Common myeloid progenitor, CD34-positive (primary cell): Measurements from ENCODE around the gene MARS1.

Source experiments
- CTCF ChIA-PET: fragments of 350-600 bp; sonication (Branson Sonifier 250); formaldehyde crosslinking; loops from one replicate; lab custom pipeline; 2021; ENCODE audit warnings: antibody characterized with exemption; lab: Charles Lee
- POLR2A ChIA-PET: fragments of 350-600 bp; sonication (Branson Sonifier 250); formaldehyde crosslinking; loops from one replicate; lab custom pipeline; 2021; ENCODE audit warnings: antibody characterized with exemption; lab: Charles Lee
- DNase-seq, 3 donors: peaks; one replicate each; pipeline versions ENCODE4 v3.0.0 to v3.0.0-alpha.2; 2013
- H3K27ac ChIP-seq, 2 experiments: 1 replicate in 1 of 2; 2 replicates in 1 of 2; pipeline ENCODE4 v1.7.0; 2013; ENCODE audit warnings: inconsistent platforms in 2 of 2, low read length in 2 of 2, mild to moderate bottlenecking in 2 of 2, low read depth in 1 of 2, moderate library complexity in 1 of 2; ENCODE audit not compliant: severe bottlenecking in 2 of 2, insufficient read depth in 1 of 2, poor library complexity in 1 of 2
- H3K27me3 ChIP-seq, 5 experiments: replicated peaks in 2 of 5; 1 replicate in 3 of 5; 2 replicates in 2 of 5; pipeline versions ENCODE4 v1.6.1 to v1.7.0; 2013; ENCODE audit warnings: low read length in 4 of 5, mild to moderate bottlenecking in 2 of 5, moderate library complexity in 2 of 5, inconsistent platforms in 1 of 5; ENCODE audit not compliant: insufficient read depth in 5 of 5, control insufficient read depth in 4 of 5
- H3K36me3 ChIP-seq, 4 experiments: 1 replicate in 2 of 4; 2 replicates in 2 of 4; pipeline versions ENCODE4 v1.6.1 to v1.7.0; 2013; ENCODE audit warnings: low read length in 3 of 4, control low read depth in 1 of 4, mild to moderate bottlenecking in 1 of 4; ENCODE audit not compliant: control insufficient read depth in 4 of 4, insufficient read depth in 4 of 4
- H3K4me1 ChIP-seq, 4 experiments: 1 replicate in 3 of 4; 2 replicates in 1 of 4; pipeline versions ENCODE4 v1.6.1 to v1.7.1; 2013; ENCODE audit warnings: low read length in 3 of 4, mild to moderate bottlenecking in 3 of 4, control low read depth in 1 of 4, inconsistent platforms in 1 of 4, moderate library complexity in 1 of 4; ENCODE audit not compliant: control insufficient read depth in 4 of 4, insufficient read depth in 4 of 4; ENCODE audit errors: control extremely low read depth in 1 of 4
- H3K4me3 ChIP-seq, 7 experiments: 1 replicate in 4 of 7; 2 replicates in 3 of 7; pipeline versions ENCODE4 v1.5.1 to v1.7.0; 2013; ENCODE audit warnings: mild to moderate bottlenecking in 7 of 7, low read length in 6 of 7, moderate library complexity in 6 of 7, inconsistent platforms in 2 of 7, low read depth in 2 of 7, control low read depth in 1 of 7; ENCODE audit not compliant: insufficient read depth in 4 of 7, control insufficient read depth in 1 of 7; ENCODE audit errors: extremely low read depth in 1 of 7
- H3K9me3 ChIP-seq, 5 experiments: 1 replicate in 4 of 5; 2 replicates in 1 of 5; pipeline versions ENCODE4 v1.6.1 to v1.7.1; 2013; ENCODE audit warnings: low read length in 4 of 5, mild to moderate bottlenecking in 2 of 5, inconsistent platforms in 1 of 5, low read depth in 1 of 5, moderate library complexity in 1 of 5; ENCODE audit not compliant: control insufficient read depth in 4 of 5, insufficient read depth in 2 of 5; ENCODE audit errors: control extremely low read depth in 1 of 5
- WGBS: methylation state at CpG from one replicate; pipeline ENCODE4 v1.1.5; 2013; ENCODE audit not compliant: insufficient coverage; 5-methylcytosine and 5-hydroxymethylcytosine counted together

The MARS1 gene

DNA sequence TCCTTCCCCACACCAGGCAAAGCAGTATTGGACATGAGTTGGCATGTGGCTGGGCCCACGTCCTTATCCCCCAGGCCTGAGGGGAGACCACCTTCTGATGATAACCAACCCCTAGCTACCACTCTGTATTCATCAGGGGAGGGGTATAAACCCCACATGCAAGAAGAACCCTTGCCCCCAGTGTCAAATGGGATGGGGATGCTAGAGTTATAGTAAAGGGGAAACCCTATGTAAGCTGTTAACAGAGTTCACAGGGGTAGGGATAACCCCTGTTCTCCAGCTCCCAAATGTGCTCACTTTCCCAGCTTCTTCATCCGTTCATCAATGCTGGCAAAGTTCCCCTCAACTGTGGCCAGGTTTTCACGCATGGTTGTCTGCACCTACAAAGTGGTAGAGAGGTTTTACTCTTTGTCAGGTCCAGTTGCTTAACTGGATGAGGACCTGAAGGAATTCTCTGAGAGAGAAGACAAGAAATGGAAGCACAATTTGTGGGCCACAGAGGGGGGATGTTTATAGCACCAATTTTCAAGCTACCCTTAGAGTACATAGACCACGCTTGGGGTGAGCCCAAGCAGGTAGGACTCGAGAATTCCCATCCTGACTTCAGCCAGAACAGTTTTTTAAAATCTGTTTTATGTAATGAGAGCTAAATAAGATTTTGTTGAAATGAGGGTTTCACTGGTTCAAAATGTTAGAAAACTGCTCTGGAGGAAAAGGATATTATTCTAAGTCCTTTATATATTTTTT is 42.7 kb downstream of the MARS1 start:
- Histone ChIP-seq H3K27ac (peak overlapping the region in 1 of 2 experiments; percentile 28), H3K36me3 (peaks cover 20 to 93% (median 74%) of the 10 kb centered on the region in 4 experiments), H3K9me3 (no peaks in the 10 kb centered on the region), H3K4me3 (no peak overlapping the region), H3K4me1 (peaks cover 0 to 2% (median 0%) of the 10 kb centered on the region in 4 experiments), H3K27me3 (no peaks in the 10 kb centered on the region)
- POLR2A ChIA-PET, result interaction anchor here (0.7 to 0.9 kb wide), 3 partner anchors 9 to 12 kb away, joined by 3 read pairs; partner anchors contain the start of gene DDIT3
- 100% methylated on average over 3 of the region's 5 CpGs for whole genome bisulfite sequencing
- DNase-seq, result no peak
- CTCF ChIA-PET, result interaction anchor here (1.2 to 2.1 kb wide), 7 partner anchors 9 to 92 kb away, joined by 3 to 11 read pairs (median 4); partner anchors contain the start of genes DCTN2 and DDIT3

DNA sequence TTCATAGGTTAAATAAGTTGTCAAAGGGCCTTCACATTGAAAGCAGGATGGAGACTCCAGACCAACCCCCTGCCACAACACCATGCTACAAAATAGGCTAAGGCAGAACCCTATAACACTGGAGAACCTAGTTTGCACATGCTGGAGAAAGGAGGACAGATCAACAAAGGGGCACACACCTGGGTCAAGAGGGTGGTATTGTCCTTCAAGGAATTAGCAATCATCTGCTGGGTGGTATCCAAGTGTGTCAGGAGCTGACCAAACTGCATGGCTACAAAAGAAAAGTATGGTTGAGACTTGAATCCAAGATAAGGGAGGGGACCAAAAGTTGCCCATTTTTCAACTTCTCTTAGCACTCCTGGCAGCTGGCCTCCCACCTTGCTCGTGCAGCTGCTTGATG is 44.0 kb downstream of the MARS1 start:
- H3K4me1 ChIP-seq, result no peaks in the 10 kb centered on the region
- ChIA-PET POLR2A (interaction anchor here (1.1 to 2.2 kb wide), 3 partner anchors 8 to 12 kb away, joined by 3 to 13 read pairs (median 3); partner anchors contain the start of gene DDIT3), CTCF (interaction anchor here (0.6 to 3.8 kb wide), 6 partner anchors 8 to 90 kb away, joined by 4 to 14 read pairs (median 4); partner anchors contain the start of gene DCTN2)
- WGBS, result 92% methylated on average over 1 of the region's 1 CpG
- H3K27me3 ChIP-seq, result no peaks in the 10 kb centered on the region
- peaks cover 20 to 91% (median 69%) of the 10 kb centered on the region in 4 experiments for H3K36me3 ChIP-seq
- no peak overlapping the region for H3K4me3 ChIP-seq
- DNase-seq, result no peak
- H3K9me3 ChIP-seq, result no peaks in the 10 kb centered on the region
- H3K27ac ChIP-seq, result no peak overlapping the region

DNA sequence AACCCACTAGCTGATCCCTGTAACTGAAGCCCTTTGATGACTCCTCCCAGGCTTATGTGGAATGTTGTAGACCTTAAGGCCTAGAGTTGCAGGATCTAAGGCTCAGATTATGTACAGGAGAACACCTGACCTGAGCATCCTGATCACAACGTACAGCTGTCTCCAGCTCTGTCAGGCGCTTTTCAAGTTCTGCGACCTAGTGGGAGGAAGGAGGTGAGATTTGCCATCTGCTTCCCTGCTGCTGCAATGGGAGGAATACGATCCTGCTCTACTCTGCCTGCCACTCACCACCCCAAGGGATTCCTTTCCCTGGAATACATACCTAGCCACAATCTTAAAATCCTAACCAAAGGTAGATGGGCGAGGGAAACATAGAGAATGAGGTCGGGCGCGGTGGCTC is 45.2 kb downstream of the MARS1 start:
- 96% methylated on average over 4 of the region's 8 CpGs for WGBS

DNA sequence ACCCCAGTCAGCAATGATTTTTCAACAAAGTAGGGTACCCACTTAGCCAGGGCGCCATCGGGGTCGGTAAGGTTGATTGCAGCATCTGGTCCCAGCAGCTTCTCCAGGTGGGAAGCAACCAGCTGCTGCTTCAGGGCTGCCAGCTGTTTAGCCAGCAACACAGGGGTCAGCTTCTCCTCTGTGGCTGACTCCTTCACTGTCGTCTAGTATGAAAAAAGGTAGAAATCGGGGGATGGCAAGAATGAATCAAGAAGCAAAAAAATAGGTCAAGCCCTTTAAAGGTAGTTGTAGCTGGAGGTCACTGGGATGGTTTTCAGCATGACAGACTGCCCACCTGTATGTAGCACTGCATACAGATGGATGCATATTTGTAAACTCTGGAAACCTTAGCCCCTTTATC is 46.4 kb downstream of the MARS1 start:
- CTCF ChIA-PET, result interaction anchor here (1.2 to 3.8 kb wide), 4 partner anchors 10 to 47 kb away, joined by 3 to 14 read pairs (median 4); no protein-coding TSS in a partner anchor
- Histone ChIP-seq H3K36me3 (peaks cover 18 to 77% (median 56%) of the 10 kb centered on the region in 4 experiments), H3K4me3 (no peak overlapping the region), H3K4me1 (peaks cover 0 to 6% (median 0%) of the 10 kb centered on the region in 4 experiments), H3K9me3 (no peaks in the 10 kb centered on the region), H3K27me3 (no peaks in the 10 kb centered on the region), H3K27ac (no peak overlapping the region)
- WGBS, result 98% methylated on average over 5 of the region's 5 CpGs
- POLR2A ChIA-PET, result interaction anchor here (0.6 to 1.5 kb wide), 3 partner anchors 11 to 63 kb away, joined by 3 read pairs; partner anchors contain the start of gene MBD6
- DNase-seq, result no peak

More for the DNA sequence above, 45.2 kb downstream of the MARS1 start:
- no peak for DNase-seq
- no peaks in the 10 kb centered on the region for H3K27me3 ChIP-seq
- H3K36me3 ChIP-seq, result peaks cover 20 to 82% (median 62%) of the 10 kb centered on the region in 4 experiments
- ChIA-PET POLR2A (interaction anchor here (0.9 to 2.2 kb wide), 4 partner anchors 10 to 13 kb away, joined by 3 to 13 read pairs (median 3); partner anchors contain the start of genes DDIT3 and MBD6), CTCF (interaction anchor here (1.1 to 3.8 kb wide), 5 partner anchors 9 to 50 kb away, joined by 3 to 14 read pairs (median 4); partner anchors contain the start of gene DCTN2)
- no peaks in the 10 kb centered on the region for H3K4me1 ChIP-seq
- H3K27ac ChIP-seq, result no peak overlapping the region
- no peak overlapping the region for H3K4me3 ChIP-seq
- no peaks in the 10 kb centered on the region for H3K9me3 ChIP-seq

DNA sequence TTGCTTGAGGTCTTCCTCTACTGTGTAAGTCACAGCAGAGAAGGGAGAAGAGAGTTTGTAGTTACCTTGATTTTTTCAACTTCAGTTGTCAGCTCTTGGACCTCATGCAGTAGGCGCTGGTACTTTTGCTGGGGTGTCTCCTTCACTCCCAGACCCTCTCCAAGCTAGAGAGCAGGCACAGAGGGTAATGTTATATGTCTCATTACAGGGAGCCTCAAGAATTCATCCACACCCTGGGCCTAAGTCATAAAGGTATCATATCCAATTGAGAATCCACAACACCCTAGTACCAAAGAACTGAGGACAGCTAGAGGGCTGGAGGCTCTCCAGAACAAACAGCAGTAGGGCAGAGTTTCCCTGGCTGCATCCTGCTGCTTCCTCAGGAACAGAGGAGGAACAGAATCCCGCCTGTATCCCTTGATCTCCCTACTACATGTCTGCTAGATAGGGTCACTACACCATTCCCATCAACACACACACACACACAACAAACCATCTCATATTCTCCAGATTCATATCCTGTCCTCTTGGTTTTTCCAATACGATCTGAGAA is 47.2 kb downstream of the MARS1 start:
- Histone ChIP-seq H3K4me3 (no peak overlapping the region), H3K27me3 (no peaks in the 10 kb centered on the region), H3K4me1 (peaks cover 0 to 11% (median 0%) of the 10 kb centered on the region in 4 experiments), H3K9me3 (no peaks in the 10 kb centered on the region), H3K27ac (no peak overlapping the region), H3K36me3 (peaks cover 15 to 71% (median 49%) of the 10 kb centered on the region in 4 experiments)
- DNase-seq, result no peak
- ChIA-PET POLR2A (interaction anchor here (0.6 to 1.5 kb wide), 2 partner anchors 12 to 64 kb away, joined by 3 read pairs; partner anchors contain the start of gene MBD6), CTCF (interaction anchor here (1.2 to 3.8 kb wide), 4 partner anchors 9 to 46 kb away, joined by 3 to 14 read pairs (median 4); no protein-coding TSS in a partner anchor)
- WGBS, result 92% methylated on average over 1 of the region's 3 CpGs

DNA sequence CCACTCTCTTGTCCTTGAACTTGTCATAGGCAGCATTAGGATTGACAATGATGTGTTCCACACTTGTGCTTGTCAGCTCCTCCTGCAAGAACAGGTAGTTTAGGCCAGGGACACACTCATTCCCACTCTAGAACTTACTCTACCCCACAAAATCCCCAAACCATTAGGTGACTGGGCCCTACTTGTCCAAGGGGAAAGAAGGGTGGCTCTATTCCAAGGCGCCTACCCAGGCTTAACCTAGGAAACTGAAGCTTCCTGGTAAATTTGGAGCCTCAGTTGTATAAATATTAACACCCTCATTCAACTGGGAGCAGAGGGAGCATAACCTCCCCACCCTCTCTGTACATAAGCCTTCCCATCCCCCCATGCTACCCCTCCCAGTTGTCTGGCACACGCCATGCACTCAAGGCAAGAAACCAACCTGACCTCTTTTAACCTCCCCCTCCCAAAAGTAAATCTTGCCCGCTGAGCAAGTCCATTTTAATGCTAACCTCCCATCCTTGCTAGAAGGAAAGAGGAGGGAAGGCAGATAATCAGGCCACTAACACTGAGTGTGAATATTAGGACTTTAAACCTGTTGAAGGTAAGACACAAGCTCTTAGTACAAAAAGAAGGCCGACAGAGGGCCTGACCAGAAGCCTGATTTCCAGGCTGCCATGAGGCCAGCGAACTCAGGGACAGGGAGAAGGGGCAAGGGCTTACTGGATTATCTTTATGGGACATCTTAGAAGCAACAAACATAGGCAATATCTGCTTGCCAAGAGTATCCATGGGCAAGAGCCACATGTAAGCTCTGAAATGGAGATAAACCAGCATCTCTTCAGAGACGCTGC is 48.1 kb downstream of the MARS1 start:
- ChIA-PET CTCF (interaction anchor here (0.8 to 3.8 kb wide), 6 partner anchors 9 to 77 kb away, joined by 3 to 14 read pairs (median 6); no protein-coding TSS in a partner anchor), POLR2A (no interaction called here)
- Histone ChIP-seq H3K4me3 (no peak overlapping the region), H3K27me3 (no peaks in the 10 kb centered on the region), H3K9me3 (no peaks in the 10 kb centered on the region), H3K4me1 (peaks cover 0 to 11% (median 0%) of the 10 kb centered on the region in 4 experiments), H3K27ac (no peak overlapping the region), H3K36me3 (peaks cover 8 to 66% (median 45%) of the 10 kb centered on the region in 4 experiments)
- no peak for DNase-seq
- 64% methylated on average over 3 of the region's 6 CpGs for WGBS
